LNCAP (cell line): ENCODE measurements around the gene SEMA5A.

Source experiments
- TF ChIP-seq, protein P1 (sequence below): fragments of 450-650 bp; IDR thresholded peaks from 2 replicates; pipeline ENCODE4 v1.5.1; 2017; ENCODE audit warnings: mild to moderate bottlenecking

The SEMA5A gene

GRCh38 chr5:9347541-9348295 is 198.2 kb downstream of the SEMA5A start:
- TF ChIP-seq, protein P1, sequence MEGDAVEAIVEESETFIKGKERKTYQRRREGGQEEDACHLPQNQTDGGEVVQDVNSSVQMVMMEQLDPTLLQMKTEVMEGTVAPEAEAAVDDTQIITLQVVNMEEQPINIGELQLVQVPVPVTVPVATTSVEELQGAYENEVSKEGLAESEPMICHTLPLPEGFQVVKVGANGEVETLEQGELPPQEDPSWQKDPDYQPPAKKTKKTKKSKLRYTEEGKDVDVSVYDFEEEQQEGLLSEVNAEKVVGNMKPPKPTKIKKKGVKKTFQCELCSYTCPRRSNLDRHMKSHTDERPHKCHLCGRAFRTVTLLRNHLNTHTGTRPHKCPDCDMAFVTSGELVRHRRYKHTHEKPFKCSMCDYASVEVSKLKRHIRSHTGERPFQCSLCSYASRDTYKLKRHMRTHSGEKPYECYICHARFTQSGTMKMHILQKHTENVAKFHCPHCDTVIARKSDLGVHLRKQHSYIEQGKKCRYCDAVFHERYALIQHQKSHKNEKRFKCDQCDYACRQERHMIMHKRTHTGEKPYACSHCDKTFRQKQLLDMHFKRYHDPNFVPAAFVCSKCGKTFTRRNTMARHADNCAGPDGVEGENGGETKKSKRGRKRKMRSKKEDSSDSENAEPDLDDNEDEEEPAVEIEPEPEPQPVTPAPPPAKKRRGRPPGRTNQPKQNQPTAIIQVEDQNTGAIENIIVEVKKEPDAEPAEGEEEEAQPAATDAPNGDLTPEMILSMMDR: no peak

- TF ChIP-seq, protein P1: no peak
Measured at GRCh38 chr5:9347032-9347431, 198.8 kb downstream of the SEMA5A start.

GRCh38 chr5:9344751-9345240 is 201.1 kb downstream of the SEMA5A start:
- TF ChIP-seq, protein P1: no peak

- TF ChIP-seq, protein P1: no peak
Measured at GRCh38 chr5:9343146-9343850, 202.6 kb downstream of the SEMA5A start.

DNA sequence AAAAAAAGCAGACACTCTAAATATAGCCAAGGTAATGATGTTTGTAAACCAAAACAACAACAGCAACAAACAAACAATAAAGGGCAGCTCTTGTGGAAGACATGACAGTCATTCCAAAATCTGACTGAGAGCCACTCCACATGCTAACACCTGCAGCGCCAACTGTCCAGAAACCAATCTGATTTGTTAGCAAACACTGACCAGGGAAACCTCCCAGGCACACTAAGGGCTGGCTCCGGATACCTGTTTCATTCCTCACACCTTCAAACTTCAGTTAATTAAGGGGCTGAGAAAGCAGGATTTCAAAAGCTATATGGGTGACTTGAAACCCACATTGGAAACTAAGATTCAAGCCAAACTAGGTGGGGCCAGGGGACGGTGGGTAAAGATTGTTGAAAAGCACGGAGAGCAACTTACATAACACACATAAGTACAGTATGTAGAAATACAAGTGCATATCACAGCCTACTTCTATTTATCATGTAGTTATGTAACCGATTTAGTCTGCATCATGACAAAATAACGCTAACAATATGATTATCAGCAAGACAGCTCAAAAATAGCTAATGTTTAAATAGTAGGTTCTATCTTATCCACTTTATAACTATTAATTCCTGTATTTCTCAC is 203.6 kb downstream of the SEMA5A start:
- TF ChIP-seq, protein P1: no peak

GRCh38 chr5:9340085-9340484 is 205.8 kb downstream of the SEMA5A start:
- TF ChIP-seq, protein P1: no peak

- TF ChIP-seq, protein P1: peak; percentile 31; the same call in 1 of the 2 replicates
Measured at GRCh38 chr5:9339206-9339818, 206.6 kb downstream of the SEMA5A start.
